Left ventricle myocardium inferior (tissue), 1 donor: Measurements from ENCODE around the gene LRRC31. TPM values are rescaled to one million over a fixed set of nuclear protein-coding genes. Genes with fewer than 3 reads are reported as not detected.

Source experiments
- DNase-seq: peaks from one replicate; pipeline ENCODE4 v3.0.0-alpha.2; 2020
- H3K27ac ChIP-seq: fragments of 200-600 bp; replicated peaks from 2 replicates; pipeline ENCODE4 v1.8.0; 2021
- H3K27me3 ChIP-seq: fragments of 200-600 bp; 2 replicates; pipeline ENCODE4 v1.8.0; 2021; ENCODE audit warnings: low read depth
- H3K36me3 ChIP-seq: fragments of 200-600 bp; 2 replicates; pipeline ENCODE4 v1.8.0; 2021
- H3K4me1 ChIP-seq: fragments of 200-600 bp; 2 replicates; pipeline ENCODE4 v1.8.0; 2021
- H3K4me3 ChIP-seq: fragments of 200-600 bp; 2 replicates; pipeline ENCODE4 v1.8.0; 2021; ENCODE audit warnings: mild to moderate bottlenecking, moderate library complexity
- H3K9me3 ChIP-seq: fragments of 200-600 bp; replicated peaks from 2 replicates; pipeline ENCODE4 v1.8.0; 2021
- intact Hi-C: fragments of 100-400 bp; cut with micrococcal nuclease; formaldehyde crosslinking; loops from one replicate; pipeline ENCODE4 v1.11.0; 2022
- total RNA-seq: library from RNA; stranded (reverse); fragmentation: NEBNext Ultra II Directional; extraction: Animal tissue kit (Norgen Biotek cat#: 25700); gene quantifications from one replicate; pipeline ENCODE4 v1.2.1, GENCODE V29; 2021
- TF ChIP-seq, protein P1 (sequence below): fragments of 200-600 bp; IDR thresholded peaks from 2 replicates; pipeline ENCODE4 v1.8.0; 2021; ENCODE audit warnings: antibody characterized with exemption, mild to moderate bottlenecking, borderline replicate concordance
- donor health status: DM: no; HTN: yes; CAD: no; lungs with severe emphysema.

LRRC31 gene
- total RNA-seq, 1 donor from 2014 or later, result not detected

DNA sequence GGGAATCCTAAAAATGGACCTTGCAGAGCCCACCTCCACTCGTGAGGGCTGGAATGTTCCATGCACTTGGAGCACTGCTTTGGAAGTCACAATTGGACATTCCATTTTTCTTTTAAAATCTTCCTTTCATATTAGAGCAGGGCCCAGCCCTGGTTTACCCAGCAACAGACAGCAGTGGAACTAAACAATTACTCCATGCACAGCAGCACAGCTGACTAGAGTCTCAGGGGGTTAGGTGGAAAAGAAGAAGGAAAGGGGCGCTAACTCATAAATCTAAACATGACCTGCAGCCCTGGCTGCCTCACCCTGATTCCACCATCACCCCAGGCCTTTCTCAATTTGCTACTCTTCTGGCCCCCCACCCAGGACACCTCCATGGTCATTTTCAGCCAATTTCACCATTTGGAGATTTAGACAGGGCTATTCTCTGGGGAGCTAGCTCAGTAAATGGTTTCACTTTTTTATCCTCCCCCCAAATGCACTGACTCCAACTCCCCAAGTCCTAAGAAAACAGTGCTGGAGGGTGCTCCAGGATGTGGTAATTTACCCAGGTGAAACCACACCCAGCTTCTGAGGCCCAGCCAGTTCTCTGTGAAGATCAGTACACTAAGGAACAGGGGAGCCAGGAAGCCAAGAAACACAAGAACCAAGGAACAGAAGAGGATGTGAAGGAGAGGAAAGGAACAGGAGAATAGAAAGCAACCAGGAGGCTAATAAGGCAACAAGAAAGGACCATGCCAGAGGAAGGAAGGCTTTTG is 1.6 kb upstream of the LRRC31 start:
- Histone ChIP-seq H3K27me3 (no peaks in the 10 kb centered on the region), H3K4me3 (no peak overlapping the region), H3K4me1 (no peaks in the 10 kb centered on the region), H3K36me3 (no peaks in the 10 kb centered on the region), H3K27ac (no peak overlapping the region), H3K9me3 (no peaks in the 10 kb centered on the region)
- intact Hi-C loops, result no loop called here
- TF ChIP-seq, protein P1, sequence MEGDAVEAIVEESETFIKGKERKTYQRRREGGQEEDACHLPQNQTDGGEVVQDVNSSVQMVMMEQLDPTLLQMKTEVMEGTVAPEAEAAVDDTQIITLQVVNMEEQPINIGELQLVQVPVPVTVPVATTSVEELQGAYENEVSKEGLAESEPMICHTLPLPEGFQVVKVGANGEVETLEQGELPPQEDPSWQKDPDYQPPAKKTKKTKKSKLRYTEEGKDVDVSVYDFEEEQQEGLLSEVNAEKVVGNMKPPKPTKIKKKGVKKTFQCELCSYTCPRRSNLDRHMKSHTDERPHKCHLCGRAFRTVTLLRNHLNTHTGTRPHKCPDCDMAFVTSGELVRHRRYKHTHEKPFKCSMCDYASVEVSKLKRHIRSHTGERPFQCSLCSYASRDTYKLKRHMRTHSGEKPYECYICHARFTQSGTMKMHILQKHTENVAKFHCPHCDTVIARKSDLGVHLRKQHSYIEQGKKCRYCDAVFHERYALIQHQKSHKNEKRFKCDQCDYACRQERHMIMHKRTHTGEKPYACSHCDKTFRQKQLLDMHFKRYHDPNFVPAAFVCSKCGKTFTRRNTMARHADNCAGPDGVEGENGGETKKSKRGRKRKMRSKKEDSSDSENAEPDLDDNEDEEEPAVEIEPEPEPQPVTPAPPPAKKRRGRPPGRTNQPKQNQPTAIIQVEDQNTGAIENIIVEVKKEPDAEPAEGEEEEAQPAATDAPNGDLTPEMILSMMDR, result no peak
- no peak for DNase-seq

DNA sequence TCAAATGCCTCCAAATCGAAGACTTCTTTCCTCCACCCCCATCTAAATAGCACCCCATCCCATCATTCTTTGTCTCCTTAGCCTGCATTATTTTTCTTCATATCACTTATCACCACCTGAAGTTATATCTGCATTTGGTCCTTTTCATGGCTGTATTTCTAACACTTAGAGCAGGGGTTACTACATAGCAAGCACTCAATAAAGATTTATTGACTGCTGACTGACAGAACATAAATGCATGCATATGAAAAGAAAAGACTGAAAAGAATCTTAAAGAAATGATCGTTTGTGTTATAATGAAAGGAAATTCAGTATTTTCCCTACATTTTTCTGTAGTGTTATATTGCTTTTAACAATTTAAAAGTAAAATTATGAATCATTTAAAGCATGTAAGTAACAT is 1.4 kb downstream of the LRRC31 start:
- intact Hi-C loops, result loop anchor here (10.0 kb wide), 1 partner anchor 156 kb away; no protein-coding TSS in a partner anchor

DNA sequence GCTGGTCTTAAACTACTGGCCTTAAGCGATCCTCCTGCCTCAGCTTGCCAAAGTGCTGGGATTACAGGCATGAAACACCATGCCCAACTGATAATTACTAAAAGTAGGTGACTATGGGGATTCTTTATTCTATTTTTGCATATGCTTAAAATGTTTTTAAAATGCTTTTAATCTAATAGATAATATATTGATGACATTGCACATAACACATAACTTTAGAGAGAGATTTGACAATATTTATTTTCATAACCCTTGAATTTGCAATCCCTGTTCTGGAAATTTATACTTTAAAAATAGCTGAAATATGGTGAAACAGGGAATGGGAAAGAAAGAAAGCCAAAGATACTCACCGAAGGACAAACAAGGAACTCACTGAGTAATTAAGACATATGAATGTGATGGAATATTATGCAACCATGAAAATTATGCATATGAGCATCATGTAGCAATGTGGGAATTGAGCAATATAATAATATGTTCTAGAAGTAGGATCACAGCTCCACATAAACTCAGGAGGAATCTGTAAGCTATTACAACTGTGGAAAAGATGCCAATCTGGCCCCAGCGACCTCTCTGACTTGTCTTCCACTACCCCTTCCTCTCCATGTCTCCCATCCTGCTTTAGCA is 2.0 kb downstream of the LRRC31 start:
- Histone ChIP-seq H3K4me1 (peaks cover 5% of the 10 kb centered on the region), H3K4me3 (no peak overlapping the region), H3K9me3 (no peaks in the 10 kb centered on the region), H3K36me3 (no peaks in the 10 kb centered on the region), H3K27me3 (no peaks in the 10 kb centered on the region), H3K27ac (no peak overlapping the region)
- DNase-seq, result no peak
- TF ChIP-seq, protein P1, result no peak
- intact Hi-C loops, result loop anchor here (10.0 kb wide), 1 partner anchor 157 kb away; no protein-coding TSS in a partner anchor

More for the DNA sequence above, 1.4 kb downstream of the LRRC31 start:
- Histone ChIP-seq H3K9me3 (no peaks in the 10 kb centered on the region), H3K4me1 (peaks cover 3% of the 10 kb centered on the region), H3K36me3 (no peaks in the 10 kb centered on the region), H3K27ac (no peak overlapping the region), H3K4me3 (no peak overlapping the region), H3K27me3 (no peaks in the 10 kb centered on the region)
- TF ChIP-seq, protein P1, result no peak
- no peak for DNase-seq

DNA sequence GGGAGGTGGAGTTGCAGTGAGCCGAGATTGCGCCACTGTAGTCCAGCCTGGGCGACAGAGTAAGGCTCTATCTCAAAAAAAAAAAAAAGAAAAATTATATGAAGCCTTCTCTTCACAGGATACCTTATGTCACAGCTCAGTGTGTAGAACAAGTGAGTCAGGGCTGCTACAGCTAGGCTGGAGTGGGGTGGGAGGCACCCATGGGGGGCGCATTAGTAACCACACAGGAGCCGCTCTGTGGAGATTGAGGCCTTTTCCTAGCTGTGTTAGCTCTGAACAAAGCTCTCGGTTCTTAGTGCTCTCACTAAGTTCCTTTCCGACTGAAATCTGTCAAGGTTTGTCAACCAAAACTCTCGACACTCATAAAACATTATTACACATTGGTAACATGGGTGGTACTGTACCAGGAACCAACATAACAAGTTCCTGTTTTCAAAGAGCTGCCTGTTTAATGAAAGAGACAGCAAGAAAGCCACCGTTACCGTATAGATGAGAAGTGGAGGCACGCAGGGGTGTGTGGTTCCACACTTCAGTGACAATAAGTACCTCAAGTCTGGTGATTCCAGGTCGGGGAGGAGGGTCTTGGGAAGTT is 4.5 kb downstream of the LRRC31 start:
- Histone ChIP-seq H3K4me3 (no peak overlapping the region), H3K9me3 (no peaks in the 10 kb centered on the region), H3K4me1 (peaks cover 5% of the 10 kb centered on the region), H3K27me3 (peaks cover 5% of the 10 kb centered on the region), H3K27ac (no peak overlapping the region), H3K36me3 (no peaks in the 10 kb centered on the region)
- no peak for DNase-seq
- intact Hi-C loops, result loop anchor here (10.0 kb wide), 1 partner anchor 160 kb away; no protein-coding TSS in a partner anchor
- TF ChIP-seq, protein P1, result no peak

DNA sequence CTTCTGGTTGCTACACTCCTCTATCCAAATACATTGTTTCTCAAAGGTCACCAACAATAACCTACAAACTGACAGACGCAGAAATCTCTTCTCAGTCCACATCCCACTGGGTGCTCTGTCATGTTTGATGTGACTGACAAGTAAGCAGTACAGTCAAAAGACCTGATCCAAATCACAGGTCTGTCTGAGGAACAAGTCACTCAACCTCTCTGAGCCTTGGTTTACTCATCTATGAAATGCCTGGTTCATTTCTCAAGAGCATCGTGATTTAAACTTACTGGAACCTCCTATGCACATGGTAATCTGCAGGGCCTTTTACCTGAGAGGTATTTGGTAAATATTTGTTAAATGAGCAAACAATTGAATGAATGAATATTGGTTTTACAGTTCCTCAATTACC is 5.5 kb downstream of the LRRC31 start:
- intact Hi-C loops, result loop anchor here (10.0 kb wide), 1 partner anchor 161 kb away; no protein-coding TSS in a partner anchor

More for the DNA sequence above, 5.5 kb downstream of the LRRC31 start:
- no peaks in the 10 kb centered on the region for H3K9me3 ChIP-seq
- no peak for DNase-seq
- no peak overlapping the region for H3K27ac ChIP-seq
- H3K4me1 ChIP-seq, result peaks cover 5% of the 10 kb centered on the region
- peaks cover 5% of the 10 kb centered on the region for H3K27me3 ChIP-seq
- H3K36me3 ChIP-seq, result no peaks in the 10 kb centered on the region
- TF ChIP-seq, protein P1, result no peak
- no peak overlapping the region for H3K4me3 ChIP-seq
